Neural cell (in vitro differentiated cells): Measurements from ENCODE around the gene CADM4.

Experiments used
- EP300 ChIP-seq: fragments of 450-650 bp; conservative IDR thresholded peaks from 2 replicates; pipeline ENCODE4 v1.6.1; 2014; ENCODE audit warnings: antibody characterized with exemption, mild to moderate bottlenecking, moderate library complexity; ENCODE audit not compliant: poor library complexity, severe bottlenecking
- EZH2 ChIP-seq: fragments of 200-600, 300-800 bp; shearing (Covaris generic), sonication (generic); IDR thresholded peaks from 2 replicates; pipeline ENCODE4 v1.6.1; 2014; ENCODE audit warnings: antibody characterized with exemption, low read length, borderline replicate concordance, mild to moderate bottlenecking; ENCODE audit not compliant: insufficient read depth, poor library complexity, severe bottlenecking
- MXI1 ChIP-seq: fragments of 450-650 bp; conservative IDR thresholded peaks from 2 replicates; pipeline ENCODE4 v1.6.1; 2014; ENCODE audit warnings: antibody characterized with exemption, mild to moderate bottlenecking; ENCODE audit not compliant: poor library complexity, severe bottlenecking
- POLR2AphosphoS5 ChIP-seq: IDR thresholded peaks from 2 replicates; pipeline ENCODE4 v1.6.1; 2012
- RAD21 ChIP-seq: fragments of 450-650 bp; conservative IDR thresholded peaks from 2 replicates; pipeline ENCODE4 v1.6.1; 2014; ENCODE audit warnings: antibody characterized with exemption, mild to moderate bottlenecking, moderate library complexity
- SMC3 ChIP-seq: fragments of 450-650 bp; conservative IDR thresholded peaks from 2 replicates; pipeline ENCODE4 v1.6.1; 2014; ENCODE audit warnings: antibody characterized with exemption, mild to moderate bottlenecking, moderate library complexity; ENCODE audit not compliant: poor library complexity
- TAF1 ChIP-seq: IDR thresholded peaks from 2 replicates; pipeline ENCODE4 v1.6.1; 2012; ENCODE audit warnings: low read depth
- TF ChIP-seq, protein P1 (sequence below): fragments of 450-650 bp; IDR thresholded peaks from 2 replicates; pipeline ENCODE4 v1.5.1; 2014; ENCODE audit warnings: antibody characterized with exemption, mild to moderate bottlenecking, moderate library complexity; ENCODE audit not compliant: poor library complexity, severe bottlenecking
- TF ChIP-seq, protein P2 (sequence below): IDR thresholded peaks from 2 replicates; pipeline ENCODE4 v1.6.1; 2012; ENCODE audit warnings: borderline replicate concordance

DNA sequence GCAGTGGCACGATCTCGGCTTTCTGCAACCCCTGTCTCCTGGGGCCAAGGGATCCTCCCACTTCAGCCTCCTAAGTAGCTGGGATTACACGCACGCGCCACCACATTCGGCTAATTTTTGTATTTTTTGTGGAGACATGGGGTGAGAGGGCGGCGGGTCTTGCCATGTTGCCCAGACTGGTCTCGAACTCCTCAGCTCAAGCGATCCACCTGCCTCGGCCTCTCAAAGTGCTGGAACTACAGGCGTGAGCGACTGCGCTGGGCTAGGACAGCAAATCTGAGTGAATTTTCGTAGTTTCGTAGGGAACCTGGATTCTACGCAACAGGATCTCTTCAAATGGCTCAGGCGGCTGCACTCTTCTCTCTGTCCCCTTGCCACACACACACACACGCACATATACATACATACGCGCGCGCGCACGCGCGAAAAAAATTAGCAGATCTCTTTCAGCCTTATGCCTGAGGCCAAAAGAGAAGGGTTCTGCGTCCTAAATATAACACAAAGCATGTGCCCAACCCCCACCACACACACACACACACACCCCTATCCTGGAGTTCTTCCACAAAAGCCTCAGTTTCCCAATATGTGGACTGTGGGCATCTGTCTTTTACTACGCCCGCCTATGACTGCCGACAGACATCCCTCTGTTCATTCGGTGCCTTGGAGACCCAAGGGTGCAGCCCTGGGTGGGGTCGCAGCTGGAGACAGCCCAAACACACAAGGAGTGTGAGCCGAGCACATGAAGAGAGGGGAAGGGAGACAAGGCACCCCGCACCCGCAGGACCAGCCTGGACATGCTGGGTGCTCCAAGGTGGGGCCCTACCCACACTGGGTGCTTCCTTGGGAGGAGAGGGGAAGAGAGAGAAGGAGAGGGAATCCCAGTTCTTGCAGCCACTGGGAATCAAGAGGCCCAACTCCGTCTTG lies 63.4 kb downstream of the CADM4 start:
- TF ChIP-seq, protein P1, sequence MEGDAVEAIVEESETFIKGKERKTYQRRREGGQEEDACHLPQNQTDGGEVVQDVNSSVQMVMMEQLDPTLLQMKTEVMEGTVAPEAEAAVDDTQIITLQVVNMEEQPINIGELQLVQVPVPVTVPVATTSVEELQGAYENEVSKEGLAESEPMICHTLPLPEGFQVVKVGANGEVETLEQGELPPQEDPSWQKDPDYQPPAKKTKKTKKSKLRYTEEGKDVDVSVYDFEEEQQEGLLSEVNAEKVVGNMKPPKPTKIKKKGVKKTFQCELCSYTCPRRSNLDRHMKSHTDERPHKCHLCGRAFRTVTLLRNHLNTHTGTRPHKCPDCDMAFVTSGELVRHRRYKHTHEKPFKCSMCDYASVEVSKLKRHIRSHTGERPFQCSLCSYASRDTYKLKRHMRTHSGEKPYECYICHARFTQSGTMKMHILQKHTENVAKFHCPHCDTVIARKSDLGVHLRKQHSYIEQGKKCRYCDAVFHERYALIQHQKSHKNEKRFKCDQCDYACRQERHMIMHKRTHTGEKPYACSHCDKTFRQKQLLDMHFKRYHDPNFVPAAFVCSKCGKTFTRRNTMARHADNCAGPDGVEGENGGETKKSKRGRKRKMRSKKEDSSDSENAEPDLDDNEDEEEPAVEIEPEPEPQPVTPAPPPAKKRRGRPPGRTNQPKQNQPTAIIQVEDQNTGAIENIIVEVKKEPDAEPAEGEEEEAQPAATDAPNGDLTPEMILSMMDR = no peak
- TF ChIP-seq EZH2 (no peak), EP300 (no peak), RAD21 (no peak), POLR2AphosphoS5 (no peak), MXI1 (no peak), SMC3 (no peak), TAF1 (no peak)
- TF ChIP-seq, protein P2, sequence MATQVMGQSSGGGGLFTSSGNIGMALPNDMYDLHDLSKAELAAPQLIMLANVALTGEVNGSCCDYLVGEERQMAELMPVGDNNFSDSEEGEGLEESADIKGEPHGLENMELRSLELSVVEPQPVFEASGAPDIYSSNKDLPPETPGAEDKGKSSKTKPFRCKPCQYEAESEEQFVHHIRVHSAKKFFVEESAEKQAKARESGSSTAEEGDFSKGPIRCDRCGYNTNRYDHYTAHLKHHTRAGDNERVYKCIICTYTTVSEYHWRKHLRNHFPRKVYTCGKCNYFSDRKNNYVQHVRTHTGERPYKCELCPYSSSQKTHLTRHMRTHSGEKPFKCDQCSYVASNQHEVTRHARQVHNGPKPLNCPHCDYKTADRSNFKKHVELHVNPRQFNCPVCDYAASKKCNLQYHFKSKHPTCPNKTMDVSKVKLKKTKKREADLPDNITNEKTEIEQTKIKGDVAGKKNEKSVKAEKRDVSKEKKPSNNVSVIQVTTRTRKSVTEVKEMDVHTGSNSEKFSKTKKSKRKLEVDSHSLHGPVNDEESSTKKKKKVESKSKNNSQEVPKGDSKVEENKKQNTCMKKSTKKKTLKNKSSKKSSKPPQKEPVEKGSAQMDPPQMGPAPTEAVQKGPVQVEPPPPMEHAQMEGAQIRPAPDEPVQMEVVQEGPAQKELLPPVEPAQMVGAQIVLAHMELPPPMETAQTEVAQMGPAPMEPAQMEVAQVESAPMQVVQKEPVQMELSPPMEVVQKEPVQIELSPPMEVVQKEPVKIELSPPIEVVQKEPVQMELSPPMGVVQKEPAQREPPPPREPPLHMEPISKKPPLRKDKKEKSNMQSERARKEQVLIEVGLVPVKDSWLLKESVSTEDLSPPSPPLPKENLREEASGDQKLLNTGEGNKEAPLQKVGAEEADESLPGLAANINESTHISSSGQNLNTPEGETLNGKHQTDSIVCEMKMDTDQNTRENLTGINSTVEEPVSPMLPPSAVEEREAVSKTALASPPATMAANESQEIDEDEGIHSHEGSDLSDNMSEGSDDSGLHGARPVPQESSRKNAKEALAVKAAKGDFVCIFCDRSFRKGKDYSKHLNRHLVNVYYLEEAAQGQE = no peak
